Inflammatory macrophage (primary cell): ENCODE results near the gene REXO1.

Experiments used
- DNase-seq, 2 donors: peaks; one replicate each; pipeline ENCODE4 v3.0.0-alpha.2; 2020 to 2022

Gene REXO1

DNA sequence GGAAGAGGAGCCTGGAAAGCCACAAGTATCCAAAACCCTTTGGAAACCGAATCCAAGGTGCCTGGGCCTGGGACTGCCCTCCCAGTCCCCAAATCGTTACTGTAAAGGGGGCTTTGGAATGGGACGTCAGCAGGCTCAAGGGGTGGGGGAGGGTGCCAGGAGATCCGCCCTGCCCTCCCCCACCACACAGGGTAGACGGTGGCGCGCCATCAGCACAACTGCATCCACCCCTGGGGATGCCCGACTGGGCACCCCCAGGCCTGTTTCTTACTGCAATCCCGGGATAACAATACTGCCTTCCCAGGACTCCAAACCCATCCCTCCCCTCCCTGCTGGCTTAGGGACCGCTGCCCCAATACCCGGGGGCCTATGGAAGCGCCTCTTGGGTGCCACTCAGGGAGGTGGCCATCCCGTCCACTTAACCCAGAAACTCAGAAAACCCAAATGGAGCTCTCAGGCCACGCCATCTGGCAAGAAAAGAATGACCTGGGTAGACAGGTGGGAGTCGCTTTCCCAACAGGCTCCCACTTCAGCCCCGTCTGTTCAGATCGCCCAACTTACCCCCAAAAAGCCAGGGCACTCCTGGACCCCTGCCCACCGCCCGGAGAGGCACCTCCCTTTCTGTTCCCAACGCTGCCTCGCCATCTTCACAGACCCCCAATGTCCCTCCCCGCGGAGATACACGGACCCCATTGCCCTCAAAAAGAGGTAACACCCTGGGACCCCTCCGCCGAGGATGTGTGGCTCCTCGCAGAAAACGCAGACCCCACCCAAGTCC, 12.7 kb upstream of the REXO1 start:
- no peak for DNase-seq

DNA sequence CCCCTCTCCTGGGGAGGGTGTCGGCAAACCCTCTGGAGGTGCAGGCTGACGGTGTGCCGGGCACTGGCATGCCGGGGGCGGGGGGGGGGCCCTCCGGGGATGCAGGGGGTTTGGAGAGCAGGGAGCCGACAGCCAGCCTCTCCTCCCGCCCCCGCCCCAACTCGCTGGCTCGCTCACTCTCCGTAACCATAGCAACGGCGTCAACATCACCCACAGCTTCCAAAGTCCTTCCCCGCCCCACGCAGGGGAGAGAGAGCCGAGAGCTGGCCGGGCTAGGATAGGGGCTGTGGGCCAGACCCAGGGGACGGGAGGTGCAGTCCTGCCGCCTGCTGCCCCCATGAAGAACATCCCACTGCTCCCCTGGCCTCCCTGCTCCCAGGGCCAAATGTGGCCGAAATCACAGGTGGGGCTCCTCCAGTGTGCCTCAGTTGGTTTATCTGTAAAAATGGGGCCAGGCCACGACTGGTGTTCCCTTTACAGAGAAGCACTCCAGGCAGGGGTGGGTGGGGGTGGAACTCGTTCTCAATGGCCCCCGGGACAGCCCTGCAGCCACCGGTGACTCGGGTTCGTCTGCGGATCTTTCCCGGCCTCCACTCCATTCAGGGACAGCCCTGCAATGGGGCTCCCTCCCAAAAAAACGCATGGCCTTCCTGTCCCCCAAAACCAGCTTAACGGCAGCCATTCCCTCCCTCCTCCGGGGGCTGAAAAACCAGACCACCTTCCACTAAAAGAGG, 11.9 kb upstream of the REXO1 start:
- DNase-seq: peak; percentile 35 to 75

- no peak for DNase-seq
Observed at GRCh38 chr19:1859331-1859781, 11.1 kb upstream of the REXO1 start.

DNA sequence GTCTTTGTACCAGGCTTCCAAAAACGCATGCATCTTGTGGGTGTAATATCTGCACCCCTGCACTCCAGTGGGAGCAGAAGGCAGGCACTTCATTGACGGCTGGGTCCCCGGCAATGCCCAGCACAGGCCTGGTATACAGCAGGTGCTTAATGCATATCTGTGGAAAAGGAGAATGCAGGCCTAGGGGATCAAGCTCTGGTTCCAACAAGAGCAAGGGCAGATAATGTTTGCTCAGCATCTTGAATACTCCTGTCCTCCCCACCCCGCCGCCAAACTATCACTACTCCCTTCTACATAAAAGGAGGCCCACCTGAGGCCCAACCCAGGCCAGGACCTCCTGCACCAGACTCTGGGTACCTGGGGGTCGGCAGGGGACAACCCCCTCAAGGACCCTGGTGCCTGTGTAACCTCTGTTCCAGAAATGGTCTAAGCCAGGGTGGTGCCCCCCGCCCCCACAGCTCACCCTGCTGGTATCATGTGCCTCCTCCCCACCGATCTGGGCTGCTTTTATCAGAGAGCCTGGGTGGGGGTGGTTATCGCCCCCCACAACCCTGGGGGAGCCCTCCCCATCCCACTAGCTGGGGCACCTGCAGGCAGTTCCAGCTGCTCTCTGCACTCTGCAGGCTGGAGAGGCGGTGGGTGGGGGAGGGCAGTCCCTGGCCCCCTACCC, 10.3 kb upstream of the REXO1 start:
- no peak for DNase-seq

- DNase-seq: peak; percentile 50 to 76
Observed at GRCh38 chr19:1857648-1858326, 9.5 kb upstream of the REXO1 start.

DNA sequence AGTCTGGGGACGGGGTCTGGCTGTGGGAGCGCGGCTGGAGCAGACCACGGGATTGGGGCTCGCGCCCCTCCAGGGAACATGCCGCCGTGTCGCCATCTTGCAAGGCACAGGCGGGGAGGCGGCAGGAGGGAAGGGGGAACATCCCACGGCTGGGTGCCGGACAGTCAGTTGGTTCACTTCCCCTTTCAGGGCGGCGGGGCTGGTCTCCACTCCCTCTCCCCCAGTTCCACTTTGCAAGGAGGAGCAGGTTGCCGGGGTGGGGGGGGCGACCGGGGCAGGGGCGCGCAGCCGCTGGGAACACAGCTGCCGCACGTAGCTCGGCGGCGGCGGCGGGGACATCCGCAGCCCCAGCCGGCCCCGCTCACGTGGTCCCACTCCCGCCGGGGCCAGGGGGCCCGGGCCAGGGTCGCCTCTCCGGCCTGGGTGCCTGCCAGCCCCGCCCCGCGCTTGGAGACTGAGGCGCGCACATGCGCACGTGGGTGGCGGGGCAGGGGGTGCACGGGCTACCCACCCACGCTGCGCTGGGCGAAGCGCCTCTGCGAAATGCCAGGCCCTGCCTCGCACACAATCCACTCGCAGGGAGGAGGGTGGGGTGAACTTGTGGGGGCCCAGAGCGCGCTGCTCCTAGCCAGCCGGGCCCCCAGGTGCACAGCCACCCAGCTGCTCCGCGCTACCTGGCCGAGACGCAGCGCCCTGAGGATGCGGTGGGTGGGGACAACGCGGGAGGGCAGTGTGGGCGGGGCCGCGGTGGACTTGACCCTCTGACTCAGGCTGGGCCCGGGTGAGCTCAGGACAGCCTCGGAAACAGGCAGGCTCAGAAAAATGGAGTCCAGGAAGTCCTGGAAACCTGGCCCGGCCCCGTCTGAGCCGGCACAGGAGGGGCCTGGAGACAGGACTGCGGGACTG, 8.7 kb upstream of the REXO1 start:
- peak; percentile 91 to 92 for DNase-seq

- no peak for DNase-seq
Observed at GRCh38 chr19:1856345-1856697, 8.0 kb upstream of the REXO1 start.

DNA sequence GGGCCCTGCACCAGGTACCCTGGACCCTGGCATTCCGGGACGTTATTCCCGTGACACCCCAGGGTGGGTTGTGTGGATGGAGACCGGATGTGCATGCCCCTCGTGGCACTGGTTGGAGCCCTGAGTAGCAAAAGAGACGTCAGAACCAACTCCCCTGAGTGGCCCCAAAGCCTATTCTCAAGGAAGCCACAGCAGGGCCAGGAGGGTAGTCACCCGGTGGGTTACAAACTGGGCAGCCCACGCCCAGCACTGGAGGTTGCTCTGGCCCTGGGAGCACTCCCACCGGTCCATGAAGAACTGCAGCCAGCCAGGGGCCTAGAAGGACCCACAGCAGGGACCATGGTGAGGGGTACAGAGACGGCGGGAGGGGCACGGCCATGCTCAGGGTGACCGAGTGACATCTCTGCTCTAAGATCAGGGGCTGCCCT, 7.6 kb upstream of the REXO1 start:
- DNase-seq: peak; percentile 45 to 73

- peak; percentile 93 to 96 for DNase-seq
Observed at GRCh38 chr19:1855040-1855827, 7.0 kb upstream of the REXO1 start.

DNA sequence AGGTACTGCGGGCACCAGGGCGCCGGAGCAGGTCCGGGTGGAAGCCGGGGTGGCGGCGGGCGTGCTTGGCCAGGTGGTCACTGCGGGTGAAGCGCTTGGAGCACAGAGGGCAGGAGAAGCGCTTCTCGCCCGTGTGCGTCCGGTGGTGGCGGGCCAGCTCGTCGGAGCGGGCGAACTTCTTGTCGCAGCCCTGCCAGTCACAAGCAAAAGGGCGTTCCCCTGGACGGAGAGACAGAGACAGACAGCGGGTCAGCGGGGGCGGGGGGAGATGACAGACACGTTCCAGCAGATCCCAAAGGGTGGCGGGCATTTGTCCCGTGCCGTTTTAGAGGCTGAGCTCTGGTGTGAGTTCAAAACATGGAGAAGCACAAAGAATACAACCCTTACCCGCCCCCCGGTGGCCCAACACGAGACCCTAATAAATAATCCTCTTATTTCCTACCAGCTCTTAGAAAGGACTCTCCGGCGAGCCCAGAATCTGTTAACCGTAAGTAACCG, 6.3 kb upstream of the REXO1 start:
- DNase-seq: no peak

- no peak for DNase-seq
Observed at GRCh38 chr19:1854039-1854541, 5.8 kb upstream of the REXO1 start.

DNA sequence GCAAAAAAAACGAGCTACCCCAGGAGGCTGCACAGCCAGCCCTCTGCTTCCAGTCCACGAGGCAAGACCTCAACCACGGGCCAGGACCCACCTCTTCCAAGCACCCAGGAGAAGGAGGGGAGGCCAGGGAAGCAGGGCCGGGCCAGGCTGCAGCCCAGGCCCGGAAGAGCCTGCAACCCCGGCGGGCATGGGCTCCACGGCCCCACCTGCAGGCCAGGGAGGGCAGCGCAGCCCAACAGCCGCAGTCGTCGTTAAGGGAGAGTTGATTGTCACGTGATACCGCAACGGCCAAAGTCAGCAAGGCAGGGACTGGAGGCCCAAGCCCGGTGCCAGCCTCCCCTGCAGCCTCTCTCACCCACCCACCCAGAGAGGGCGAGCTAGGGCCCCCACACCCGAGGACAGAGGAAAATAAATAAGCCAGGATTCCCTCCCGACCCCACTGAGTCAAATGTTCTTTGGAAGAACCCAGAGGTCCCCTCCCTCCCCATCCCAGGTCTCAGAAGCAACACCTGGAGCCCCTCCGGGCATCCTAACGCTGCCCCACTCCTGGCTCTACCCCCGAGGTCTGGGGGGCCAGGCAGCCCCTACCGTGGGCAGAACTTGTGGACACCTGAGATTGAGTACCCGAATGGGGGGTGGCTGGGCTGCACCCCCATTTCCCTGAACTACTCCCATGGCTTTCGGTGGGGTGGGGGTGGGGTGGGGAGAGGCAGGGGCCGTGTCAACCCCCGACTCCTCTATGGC, 5.2 kb upstream of the REXO1 start:
- DNase-seq: peak; percentile 87 to 91

DNA sequence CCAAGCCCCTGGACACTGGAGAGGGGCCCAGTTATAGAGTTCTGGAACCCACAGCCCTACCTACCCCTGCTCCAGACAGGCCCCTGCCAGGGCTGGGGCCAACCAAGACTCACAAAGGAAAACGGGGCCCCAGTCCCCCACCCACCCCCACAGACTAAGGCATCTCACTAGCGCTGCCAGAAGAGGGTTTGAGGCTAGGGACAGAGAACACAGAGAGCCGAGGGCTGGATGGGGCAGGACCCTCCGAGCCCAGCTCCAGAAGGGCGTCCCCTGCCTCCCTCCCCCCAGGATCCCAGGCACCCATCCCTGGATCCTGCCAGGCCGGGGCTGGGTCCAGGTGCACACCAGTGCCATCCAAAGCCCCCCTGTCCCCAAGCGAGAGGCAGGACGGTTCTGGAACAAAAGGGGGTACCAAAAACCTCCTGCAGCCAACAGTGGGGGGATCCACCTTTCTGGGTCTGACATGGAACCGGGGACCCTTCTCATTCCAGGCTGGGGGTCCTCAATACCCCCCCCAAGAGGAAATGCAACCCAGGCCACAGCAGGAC, 4.4 kb upstream of the REXO1 start:
- DNase-seq: no peak

DNA sequence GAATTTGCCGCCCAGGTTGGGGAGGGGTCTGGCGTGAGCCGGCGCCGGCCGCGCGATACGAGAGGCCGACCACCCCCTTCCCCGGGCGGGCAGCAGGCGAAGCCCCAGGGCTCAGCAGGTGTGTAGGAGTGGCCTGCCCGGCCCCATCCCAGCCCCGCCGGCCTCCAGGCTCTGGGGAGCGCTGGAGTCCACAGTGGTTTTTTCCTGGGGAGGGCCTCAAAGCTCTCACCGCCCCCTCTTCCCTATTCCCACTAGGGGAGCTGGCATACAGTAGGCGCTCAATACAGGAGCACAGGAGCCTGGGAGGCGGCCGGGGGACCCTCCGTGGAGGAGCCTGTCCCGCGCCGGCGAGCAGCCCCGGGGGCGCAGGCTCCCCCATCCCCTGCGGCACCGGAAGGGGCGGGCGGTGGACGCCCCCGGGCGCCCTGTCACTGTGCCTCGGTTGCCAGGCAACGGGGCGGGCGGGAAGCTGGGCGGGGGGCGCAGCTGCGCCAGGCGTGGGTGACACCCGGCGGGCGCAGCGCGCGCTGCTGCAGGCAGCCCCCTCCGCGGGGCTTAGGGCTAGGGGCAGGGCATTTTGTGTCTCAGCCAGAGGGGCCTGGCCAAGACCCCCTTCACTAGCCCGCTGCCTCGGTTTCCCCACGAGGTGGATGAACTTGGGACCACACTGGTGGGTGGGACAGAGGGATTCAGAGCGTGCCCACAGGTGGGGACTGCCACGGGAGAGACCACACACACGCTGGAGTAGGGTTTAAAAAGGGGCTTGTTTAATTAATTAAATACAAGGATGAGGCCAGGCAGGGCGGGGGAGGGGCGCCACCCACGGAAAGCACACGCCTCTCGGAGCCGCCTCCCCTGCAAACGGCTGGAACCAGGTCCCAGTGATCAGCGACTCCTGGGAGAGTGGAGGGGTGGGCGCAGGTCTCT, 3.6 kb upstream of the REXO1 start:
- DNase-seq: no peak

DNA sequence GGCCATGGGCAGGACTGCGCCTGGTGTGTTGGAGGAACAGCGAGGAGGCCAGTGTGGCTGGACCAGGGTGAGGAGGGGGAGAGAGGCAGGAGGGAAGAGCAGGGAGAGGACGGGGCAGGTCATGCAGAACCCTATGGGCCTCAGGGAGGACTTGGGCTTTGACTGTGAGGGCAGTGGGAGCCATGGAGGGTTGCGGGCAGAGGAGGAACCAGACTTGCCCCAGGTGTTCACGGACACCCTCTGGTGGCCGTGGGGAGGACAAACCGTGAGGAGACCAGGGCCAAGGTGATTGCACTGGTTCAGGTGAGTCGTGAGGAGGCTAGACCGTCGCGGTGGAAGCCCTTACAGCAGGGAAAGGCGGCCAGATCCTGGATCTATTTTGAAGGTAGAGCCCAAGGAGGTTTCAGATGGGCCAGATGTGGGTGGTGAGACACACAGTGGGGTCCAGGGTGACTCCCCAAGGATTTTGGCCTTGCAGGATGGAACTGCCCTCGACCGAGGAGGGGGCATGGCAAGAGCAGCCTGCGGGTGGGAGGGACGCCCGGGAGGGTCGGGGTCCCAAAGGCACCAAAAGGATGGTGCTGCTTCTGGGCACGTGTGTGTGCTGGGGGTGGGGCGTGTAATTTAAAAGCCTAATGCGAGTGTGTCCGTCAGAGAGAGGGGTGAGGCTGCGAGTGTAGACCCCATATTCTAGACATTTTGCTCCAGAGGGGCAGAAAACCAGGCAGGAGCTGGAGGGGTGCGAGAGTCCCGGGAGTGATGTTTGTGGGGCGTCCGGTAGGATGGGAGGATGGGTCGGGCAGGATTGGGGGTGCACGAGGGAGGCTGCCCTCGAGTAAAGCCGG, 2.7 kb upstream of the REXO1 start:
- no peak for DNase-seq

DNA sequence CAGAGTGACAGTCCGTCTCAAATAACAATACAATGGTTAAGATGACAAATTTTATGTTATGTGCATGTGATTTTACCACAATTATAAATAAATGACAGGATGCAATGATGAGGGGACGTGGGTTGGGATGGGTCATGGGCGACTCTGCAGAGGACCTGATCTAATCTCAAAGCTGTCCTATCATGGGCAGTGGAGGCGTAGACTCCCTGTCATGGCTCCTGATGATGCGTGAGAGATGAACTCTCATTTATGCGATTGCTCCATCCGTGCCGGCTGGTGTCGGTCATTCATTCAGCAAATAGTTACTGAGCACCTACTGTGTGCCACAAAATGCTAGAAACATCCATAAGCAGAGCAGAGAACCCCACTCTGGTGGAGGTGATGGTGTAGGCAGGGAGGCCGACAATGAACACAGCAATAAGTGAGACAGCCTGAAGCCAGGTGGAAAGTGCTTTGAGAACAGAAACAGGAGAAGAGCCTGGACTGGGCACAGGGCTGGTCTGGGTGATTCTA, 1.7 kb upstream of the REXO1 start:
- DNase-seq: peak; percentile 17 to 45

GRCh38 chr19:1849132-1849474, 820 bp upstream of the REXO1 start:
- DNase-seq: no peak
